Nephron (organoid): ENCODE measurements around the gene ZC3H12C.

Experiments used
- H3K27ac Mint-ChIP-seq, 3 experiments: 2 replicates each; pipeline ENCODE4 v1.8.0; 2020; ENCODE audit warnings: mixed read lengths in 3 of 3, mild to moderate bottlenecking in 2 of 3, moderate library complexity in 1 of 3
- H3K27me3 Mint-ChIP-seq: 2 replicates; pipeline ENCODE4 v1.8.0; 2021; ENCODE audit warnings: low read depth, mild to moderate bottlenecking, moderate library complexity, mixed read lengths
- H3K36me3 Mint-ChIP-seq: 2 replicates; pipeline ENCODE4 v1.8.0; 2020; ENCODE audit warnings: low read depth, mixed read lengths
- H3K4me1 Mint-ChIP-seq: 2 replicates; pipeline ENCODE4 v1.8.0; 2020; ENCODE audit warnings: mixed read lengths
- H3K4me3 Mint-ChIP-seq, 3 experiments: 2 replicates each; pipeline ENCODE4 v1.8.0; 2020; ENCODE audit warnings: mild to moderate bottlenecking in 3 of 3, mixed read lengths in 3 of 3, moderate library complexity in 2 of 3
- H3K9me3 Mint-ChIP-seq: 2 replicates; pipeline ENCODE4 v1.8.0; 2020; ENCODE audit warnings: mixed read lengths
- TF ChIP-seq, protein P1 (sequence below), 3 experiments: fragments of 200-600 bp; sonication (generic); IDR thresholded peaks; one replicate each; pipeline ENCODE4 v1.5.0; 2021; ENCODE audit warnings: antibody characterized with exemption in 3 of 3; ENCODE audit not compliant: unreplicated experiment in 3 of 3

The ZC3H12C gene

GRCh38 chr11:110176366-110177085 is 83.3 kb downstream of the ZC3H12C start:
- Mint-ChIP-seq H3K4me1 (peaks cover 6% of the 10 kb centered on the region), H3K27me3 (no peaks in the 10 kb centered on the region)

DNA sequence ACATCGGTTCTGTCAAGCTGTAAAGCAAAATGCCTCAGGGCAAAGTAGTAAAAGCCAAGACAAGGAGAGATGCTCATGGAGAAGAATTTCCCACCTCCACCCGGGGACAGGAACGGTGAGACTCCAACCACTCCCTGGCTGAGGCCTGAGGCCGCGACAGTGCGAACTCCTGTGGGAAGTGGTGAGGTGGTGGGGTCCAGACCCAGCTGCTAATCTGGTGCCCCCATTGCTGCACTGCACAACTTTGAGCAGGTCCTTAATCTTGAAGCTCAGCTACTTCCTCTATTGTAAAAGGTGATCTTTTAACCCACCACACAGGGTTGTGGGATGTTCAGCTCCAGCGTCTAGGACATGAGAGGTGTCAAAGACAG is 83.9 kb downstream of the ZC3H12C start:
- no peaks in the 10 kb centered on the region for H3K9me3 Mint-ChIP-seq
- H3K27me3 Mint-ChIP-seq, result no peaks in the 10 kb centered on the region
- H3K4me1 Mint-ChIP-seq, result peaks cover 6% of the 10 kb centered on the region
- H3K27ac Mint-ChIP-seq, result no peak overlapping the region
- H3K36me3 Mint-ChIP-seq, result no peaks in the 10 kb centered on the region
- H3K4me3 Mint-ChIP-seq, result no peak overlapping the region
- TF ChIP-seq, protein P1, sequence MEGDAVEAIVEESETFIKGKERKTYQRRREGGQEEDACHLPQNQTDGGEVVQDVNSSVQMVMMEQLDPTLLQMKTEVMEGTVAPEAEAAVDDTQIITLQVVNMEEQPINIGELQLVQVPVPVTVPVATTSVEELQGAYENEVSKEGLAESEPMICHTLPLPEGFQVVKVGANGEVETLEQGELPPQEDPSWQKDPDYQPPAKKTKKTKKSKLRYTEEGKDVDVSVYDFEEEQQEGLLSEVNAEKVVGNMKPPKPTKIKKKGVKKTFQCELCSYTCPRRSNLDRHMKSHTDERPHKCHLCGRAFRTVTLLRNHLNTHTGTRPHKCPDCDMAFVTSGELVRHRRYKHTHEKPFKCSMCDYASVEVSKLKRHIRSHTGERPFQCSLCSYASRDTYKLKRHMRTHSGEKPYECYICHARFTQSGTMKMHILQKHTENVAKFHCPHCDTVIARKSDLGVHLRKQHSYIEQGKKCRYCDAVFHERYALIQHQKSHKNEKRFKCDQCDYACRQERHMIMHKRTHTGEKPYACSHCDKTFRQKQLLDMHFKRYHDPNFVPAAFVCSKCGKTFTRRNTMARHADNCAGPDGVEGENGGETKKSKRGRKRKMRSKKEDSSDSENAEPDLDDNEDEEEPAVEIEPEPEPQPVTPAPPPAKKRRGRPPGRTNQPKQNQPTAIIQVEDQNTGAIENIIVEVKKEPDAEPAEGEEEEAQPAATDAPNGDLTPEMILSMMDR (IDR thresholded peaks at IDR 0.05; ENCODE audit: unreplicated experiment in 3 of 3), result no peak

More at GRCh38 chr11:110176366-110177085, 83.3 kb downstream of the ZC3H12C start:
- Mint-ChIP-seq H3K4me3 (no peak overlapping the region), H3K9me3 (no peaks in the 10 kb centered on the region), H3K36me3 (no peaks in the 10 kb centered on the region), H3K27ac (no peak overlapping the region)
- TF ChIP-seq, protein P1 (IDR thresholded peaks at IDR 0.05; ENCODE audit: unreplicated experiment in 3 of 3), result no peak

DNA sequence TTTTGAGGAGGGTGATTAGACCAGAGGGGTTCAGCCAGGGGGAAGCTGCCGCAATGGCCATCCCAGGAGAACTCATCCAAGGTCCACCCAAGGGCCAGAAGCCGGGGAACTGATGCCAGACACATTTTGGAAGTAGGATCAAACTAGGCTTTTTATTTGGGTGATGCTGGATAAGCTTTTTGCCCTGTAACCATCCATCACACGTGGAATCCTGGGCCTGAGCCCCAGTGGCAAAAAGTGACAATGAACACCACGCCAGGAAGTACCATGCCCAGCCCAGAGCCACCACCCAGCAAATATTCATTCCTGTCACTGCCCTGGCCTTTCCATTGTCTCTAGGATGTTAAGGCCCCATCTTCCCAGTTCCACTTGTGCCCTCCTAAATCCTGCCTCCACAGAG is 85.9 kb downstream of the ZC3H12C start:
- Mint-ChIP-seq H3K27ac (no peak overlapping the region), H3K4me3 (no peak overlapping the region), H3K4me1 (peaks cover 2% of the 10 kb centered on the region), H3K27me3 (no peaks in the 10 kb centered on the region), H3K36me3 (no peaks in the 10 kb centered on the region), H3K9me3 (no peaks in the 10 kb centered on the region)
- TF ChIP-seq, protein P1 (IDR thresholded peaks at IDR 0.05; ENCODE audit: unreplicated experiment in 3 of 3), result no peak

DNA sequence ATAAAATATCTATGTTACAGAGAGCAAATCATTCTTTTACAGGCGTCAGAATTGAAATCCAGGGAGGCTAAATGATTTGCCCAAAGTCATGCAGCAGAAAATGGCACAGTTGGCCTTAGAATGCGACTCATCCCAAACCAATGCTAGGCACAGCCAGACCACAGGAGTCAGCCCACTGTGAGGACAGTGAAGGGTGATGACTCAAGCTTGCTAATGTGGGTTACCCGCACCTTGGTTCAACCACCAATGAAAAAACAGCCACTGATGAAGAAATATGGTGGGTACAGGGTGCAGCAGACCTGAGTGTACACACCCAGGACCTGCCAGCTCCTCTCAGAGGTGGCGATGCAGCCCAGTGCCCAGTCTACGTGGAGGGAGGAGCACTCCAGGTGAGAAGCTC is 89.7 kb downstream of the ZC3H12C start:
- Mint-ChIP-seq H3K27ac (no peak overlapping the region), H3K9me3 (no peaks in the 10 kb centered on the region), H3K4me1 (no peaks in the 10 kb centered on the region), H3K36me3 (no peaks in the 10 kb centered on the region), H3K4me3 (no peak overlapping the region), H3K27me3 (no peaks in the 10 kb centered on the region)
- TF ChIP-seq, protein P1 (IDR thresholded peaks at IDR 0.05; ENCODE audit: unreplicated experiment in 3 of 3), result no peak

DNA sequence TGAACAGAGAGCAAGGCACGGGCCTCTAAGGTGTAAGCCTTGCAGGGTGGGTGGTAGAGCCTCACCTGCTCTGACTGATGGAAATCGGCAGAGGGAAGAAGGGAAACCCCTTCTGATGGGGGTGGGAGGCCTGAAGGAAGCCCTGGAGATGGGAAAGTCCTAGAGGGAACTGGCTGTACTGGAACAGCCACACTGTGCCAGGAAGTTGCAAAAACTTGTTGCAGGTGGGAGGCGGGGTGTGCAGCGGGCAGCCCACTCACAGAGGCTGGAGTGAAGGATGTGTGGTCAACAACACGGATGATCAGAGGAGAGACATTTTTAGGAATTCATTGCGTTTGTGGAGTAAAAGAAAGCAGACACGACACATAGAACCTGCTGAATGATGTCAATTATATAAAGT is 91.3 kb downstream of the ZC3H12C start:
- H3K27ac Mint-ChIP-seq, result no peak overlapping the region
- H3K4me3 Mint-ChIP-seq, result no peak overlapping the region
- TF ChIP-seq, protein P1 (IDR thresholded peaks at IDR 0.05; ENCODE audit: unreplicated experiment in 3 of 3), result no peak
- no peaks in the 10 kb centered on the region for H3K27me3 Mint-ChIP-seq
- H3K4me1 Mint-ChIP-seq, result no peaks in the 10 kb centered on the region
- H3K36me3 Mint-ChIP-seq, result no peaks in the 10 kb centered on the region
- H3K9me3 Mint-ChIP-seq, result no peaks in the 10 kb centered on the region

DNA sequence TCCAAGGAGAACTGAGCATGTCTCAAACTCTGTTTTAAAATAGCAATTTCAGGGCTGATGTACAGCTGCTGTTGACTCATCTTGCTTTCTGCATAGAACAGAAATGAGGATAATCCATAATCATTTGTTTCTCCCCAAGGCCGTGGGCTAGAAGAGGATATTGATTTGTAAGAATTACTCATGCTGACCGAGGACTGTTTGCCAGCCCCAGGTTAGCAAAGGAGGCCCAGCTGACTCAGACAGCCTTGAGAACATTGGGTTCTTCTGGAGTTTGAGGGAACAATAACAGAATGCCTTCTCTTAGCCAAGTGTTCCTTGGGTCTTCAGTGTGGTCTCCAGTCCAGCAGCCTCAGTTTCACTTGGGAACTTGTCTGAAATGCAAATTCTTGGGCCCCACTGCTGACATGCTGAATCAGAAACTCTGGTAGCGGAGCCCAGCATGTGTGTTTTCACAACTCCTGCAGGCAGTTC is 92.0 kb downstream of the ZC3H12C start:
- H3K9me3 Mint-ChIP-seq, result no peaks in the 10 kb centered on the region
- H3K27me3 Mint-ChIP-seq, result no peaks in the 10 kb centered on the region
- TF ChIP-seq, protein P1 (IDR thresholded peaks at IDR 0.05; ENCODE audit: unreplicated experiment in 3 of 3), result no peak
- no peaks in the 10 kb centered on the region for H3K36me3 Mint-ChIP-seq
- no peak overlapping the region for H3K27ac Mint-ChIP-seq
- no peaks in the 10 kb centered on the region for H3K4me1 Mint-ChIP-seq
- H3K4me3 Mint-ChIP-seq, result no peak overlapping the region
